Stimulated activated CD4-positive, alpha-beta T cell treated with anti-CD3 and anti-CD28 coated beads, Interleukin-1b, Interleukin-23, amount 100 ng/mL, for 4 hours (primary cell): ENCODE results near the gene MFN1.
A peak's percentile ranks its signal among the peaks of the same experiment; 100 is the strongest.
"Not testable (repeated sequence)": the region's sequence is repeated elsewhere in the genome, so short reads cannot be mapped to it uniquely, and the experiment has no call there.

Experiments
- DNase-seq, 2 donors: peaks; one replicate each; pipeline ENCODE4 v3.0.0-alpha.2; 2020; ENCODE audit warnings: low read depth in 2 of 2

The MFN1 gene

DNA sequence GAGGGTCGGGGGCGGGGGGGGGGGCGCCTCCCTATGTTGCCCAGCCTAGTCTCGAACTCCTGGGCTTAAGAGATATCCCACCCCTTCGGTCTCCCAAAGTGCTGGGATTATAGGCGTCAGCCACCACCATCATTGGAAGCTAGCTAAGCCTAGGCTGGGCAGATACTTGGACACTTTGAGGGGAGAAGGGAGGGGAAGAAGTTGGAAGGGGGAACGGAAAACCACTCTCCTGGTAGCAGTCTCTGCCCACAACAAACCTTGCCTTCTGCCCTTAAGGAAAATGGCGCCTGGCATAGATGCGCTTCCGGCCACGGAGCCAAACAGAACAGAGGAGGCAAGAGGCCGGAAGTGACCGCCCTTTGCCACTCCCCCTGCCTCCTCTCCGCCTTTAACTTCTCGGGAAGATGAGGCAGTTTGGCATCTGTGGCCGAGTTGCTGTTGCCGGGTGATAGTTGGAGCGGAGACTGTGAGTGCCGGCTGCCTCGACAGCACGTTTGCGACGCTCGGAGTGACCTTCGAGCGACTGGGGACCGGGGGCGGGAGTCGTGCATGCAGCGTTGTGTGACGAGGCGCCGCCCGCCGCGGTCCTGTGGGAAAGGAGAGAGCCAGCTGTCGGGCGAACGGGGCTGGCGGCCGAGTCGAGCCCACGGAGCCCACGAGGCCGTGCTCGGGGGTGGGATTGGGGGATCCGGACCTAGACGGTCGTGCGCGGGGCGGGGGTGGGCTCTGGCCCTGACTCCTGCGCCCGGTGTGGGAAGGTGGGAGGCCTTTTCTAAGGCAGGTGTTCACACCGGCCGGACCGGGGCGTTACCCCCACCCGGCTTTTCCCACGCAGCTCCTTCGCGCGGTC, at the start of gene MFN1:
TSS of gene MFN1 (plus strand) at position 365 of the 850 bp plus-strand sequence. CDS start 1,143 bp downstream, outside the sequence.
- DNase-seq: peak; percentile 76 to 77

- DNase-seq: no peak
These were observed 49.4 kb upstream of the MFN1 start for GRCh38 chr3:179297971-179298725.

GRCh38 chr3:179299316-179299715, 48.2 kb upstream of the MFN1 start:
- DNase-seq: no peak

DNA sequence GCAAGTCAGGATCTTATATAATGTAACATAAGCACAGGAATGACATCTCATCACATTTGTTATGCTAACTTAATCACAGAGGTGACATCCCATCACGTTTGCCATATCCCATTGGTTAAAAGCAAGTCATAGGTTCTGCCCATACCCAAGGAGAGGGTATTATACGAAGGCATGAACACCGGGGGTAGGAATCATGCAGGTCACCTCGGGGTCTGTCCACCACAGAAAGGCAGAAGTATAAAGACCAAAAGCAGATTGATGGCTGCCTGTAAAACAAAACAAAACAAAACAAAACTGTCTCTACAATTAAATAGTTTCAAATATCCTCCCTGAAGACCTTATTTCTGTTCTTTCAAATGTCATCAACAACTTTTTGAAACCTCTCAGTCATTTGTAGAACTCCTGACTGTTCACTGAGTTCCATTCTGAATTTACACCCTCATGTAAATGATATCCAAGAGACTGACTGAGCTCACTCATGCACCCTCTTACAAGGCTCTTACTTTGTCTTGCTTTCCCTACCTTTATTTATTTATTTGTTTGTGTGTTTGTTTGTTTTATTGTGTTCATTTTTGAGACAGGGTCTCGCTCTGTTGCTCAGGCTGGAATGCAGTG, 47.4 kb upstream of the MFN1 start:
- no peak for DNase-seq

GRCh38 chr3:179301645-179302044, 45.9 kb upstream of the MFN1 start:
- DNase-seq: no peak

DNA sequence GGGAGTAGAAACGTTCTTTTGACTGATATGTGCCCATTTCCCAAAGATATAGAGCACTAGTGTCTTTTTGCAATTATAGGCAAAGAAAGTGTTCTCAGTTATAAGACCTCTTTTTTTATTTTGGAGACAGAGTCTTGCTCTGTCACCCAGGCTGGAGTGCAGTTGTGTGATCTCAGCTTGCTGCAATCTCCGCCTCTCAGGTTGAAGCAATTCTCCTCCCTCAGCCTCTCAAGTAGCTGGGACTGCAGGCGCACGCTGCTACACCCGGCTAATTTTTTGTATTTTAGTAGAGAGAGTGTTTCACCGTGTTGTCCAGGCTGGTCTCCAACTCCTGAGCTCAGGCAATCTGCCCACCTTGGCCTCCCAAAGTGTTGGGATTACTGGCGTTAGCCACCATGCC, 45.4 kb upstream of the MFN1 start:
- DNase-seq: no peak

DNA sequence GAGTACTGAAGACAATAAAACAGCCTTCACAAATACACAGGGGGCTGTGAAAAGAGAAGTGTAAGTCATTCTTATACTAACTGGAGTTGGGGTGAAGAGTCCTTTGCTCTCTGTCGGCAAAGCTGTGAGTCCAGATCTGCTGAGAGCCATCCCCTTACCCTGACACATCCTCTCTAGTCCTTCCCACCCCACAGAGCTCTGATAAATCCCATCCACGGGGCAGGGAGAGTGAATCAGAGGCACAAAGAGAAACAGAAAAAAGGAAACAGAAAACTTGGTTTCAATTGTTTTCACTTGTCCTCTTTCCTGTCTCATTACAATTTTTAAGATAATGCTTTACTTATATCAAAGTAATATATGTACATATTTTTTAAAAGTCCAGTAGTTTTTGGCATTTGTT, 42.9 kb upstream of the MFN1 start:
- DNase-seq: no peak

GRCh38 chr3:179307362-179307761, 40.1 kb upstream of the MFN1 start:
- DNase-seq: not testable (repeated sequence)

- DNase-seq: no peak
These were observed 39.5 kb upstream of the MFN1 start for GRCh38 chr3:179308001-179308400.

- DNase-seq: no peak
These were observed 38.1 kb upstream of the MFN1 start for GRCh38 chr3:179309225-179310078.

GRCh38 chr3:179318876-179319275, 28.6 kb upstream of the MFN1 start:
- DNase-seq: no peak

- no peak for DNase-seq
These were observed 25.7 kb upstream of the MFN1 start for GRCh38 chr3:179321668-179322285.

- peak; percentile 76 to 86 for DNase-seq
These were observed 25.0 kb upstream of the MFN1 start, which contains the start of gene ZNF639 for GRCh38 chr3:179322286-179323196. Gene ZNF639 (plus strand): TSS chr3:179323031. CDS start chr3:179328294, 5,263 bp downstream.

DNA sequence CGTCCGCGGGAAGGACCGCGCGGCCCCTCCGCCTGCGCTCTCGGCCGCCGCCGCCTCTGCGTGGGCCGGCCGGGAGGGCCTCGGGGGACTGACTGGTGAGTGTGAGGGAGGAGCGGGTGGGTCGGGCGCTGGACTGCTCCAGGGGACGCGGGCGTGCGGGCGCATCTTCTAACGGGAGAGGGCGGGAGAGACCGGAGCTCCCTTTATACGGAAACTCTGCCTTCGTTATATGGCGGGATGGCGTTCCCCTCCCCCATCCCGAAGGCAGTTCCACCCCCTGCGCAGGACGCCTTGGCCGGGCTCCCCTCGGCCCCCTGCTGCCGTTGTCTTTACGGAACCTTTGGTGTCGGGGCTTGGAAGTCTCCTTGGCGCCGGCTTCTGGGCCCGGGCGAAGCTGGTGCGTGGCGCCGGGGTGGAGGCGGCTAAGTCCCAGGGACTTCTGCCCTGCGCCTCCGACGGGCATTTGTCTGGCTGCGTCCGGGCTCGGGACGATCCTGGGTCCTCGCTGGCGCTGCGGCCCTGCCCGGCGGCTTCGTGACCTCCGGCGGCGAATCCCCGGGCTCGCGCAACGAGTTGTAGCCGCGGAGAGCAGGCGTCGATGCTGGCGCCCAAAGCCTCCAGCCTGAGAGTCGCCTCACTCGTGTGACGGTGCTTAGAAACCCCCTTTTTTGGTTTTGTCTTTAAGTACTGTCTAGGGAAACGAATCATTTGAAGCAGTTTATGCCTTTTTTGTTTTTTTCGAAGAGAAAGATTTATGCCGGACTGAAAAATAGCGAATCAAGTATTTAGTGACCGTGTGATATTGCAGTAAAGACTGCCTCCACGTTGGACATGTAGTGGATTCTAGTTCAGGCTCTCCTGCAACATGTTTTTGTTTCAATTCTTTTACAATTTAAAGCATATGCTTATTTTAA, 24.1 kb upstream of the MFN1 start:
- DNase-seq: peak; percentile 38 to 56

- DNase-seq: no peak
These were observed 23.2 kb upstream of the MFN1 start for GRCh38 chr3:179324270-179324754.

GRCh38 chr3:179330438-179330837, 17.1 kb upstream of the MFN1 start:
- DNase-seq: no peak

GRCh38 chr3:179332240-179332639, 15.3 kb upstream of the MFN1 start:
- DNase-seq: no peak

DNA sequence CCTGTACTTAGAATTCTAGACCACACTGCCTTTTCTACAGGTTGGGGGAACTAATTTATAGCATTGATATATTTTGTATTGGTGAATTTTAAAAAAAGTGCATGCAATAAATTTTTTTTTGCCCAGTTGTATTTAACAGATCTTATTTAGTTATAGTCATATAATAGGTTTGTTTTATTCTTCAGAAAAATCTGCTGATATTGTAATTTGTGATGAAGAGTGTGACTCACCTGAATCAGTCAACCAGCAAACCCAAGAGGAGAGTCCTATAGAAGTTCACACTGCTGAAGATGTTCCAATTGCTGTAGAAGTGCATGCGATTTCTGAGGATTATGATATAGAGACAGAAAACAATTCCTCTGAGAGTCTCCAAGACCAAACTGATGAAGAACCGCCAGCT, 14.4 kb upstream of the MFN1 start:
- DNase-seq: no peak
